Spleen (tissue), 11 donors: ENCODE measurements around the gene CD79B. TPM values are rescaled to one million over a fixed set of nuclear protein-coding genes. Genes with fewer than 3 reads are reported as not detected.
A peak's percentile ranks its signal among the peaks of the same experiment; 100 is the strongest.

ENCODE experiments used
- DNase-seq: peaks from one replicate; pipeline ENCODE4 v3.0.0-alpha.2; 2020
- H3K27ac ChIP-seq, 8 donors: fragments of 200-600 bp; sonication (generic) in 7 of 8; 1 replicate in 4 of 8; 2 replicates in 4 of 8; pipeline versions ENCODE4 v1.5.0 to v1.8.0; 2016 to 2021; ENCODE audit warnings: inconsistent platforms in 4 of 8, mild to moderate bottlenecking in 4 of 8, moderate library complexity in 1 of 8
- H3K27me3 ChIP-seq, 7 donors: fragments of 200-600 bp; sonication (generic) in 6 of 7; replicated peaks in 1 of 7; 1 replicate in 4 of 7; 2 replicates in 3 of 7; pipeline versions ENCODE4 v1.5.0 to v1.8.0; 2016 to 2021; ENCODE audit warnings: inconsistent platforms in 3 of 7, mild to moderate bottlenecking in 1 of 7
- H3K36me3 ChIP-seq, 6 donors: fragments of 200-600 bp; sonication (generic) in 5 of 6; 1 replicate in 4 of 6; 2 replicates in 2 of 6; pipeline versions ENCODE4 v1.5.0 to v1.8.0; 2016 to 2021; ENCODE audit warnings: inconsistent platforms in 2 of 6
- H3K4me1 ChIP-seq, 6 donors: fragments of 200-600 bp; sonication (generic) in 5 of 6; 1 replicate in 3 of 6; 2 replicates in 3 of 6; pipeline versions ENCODE4 v1.5.0 to v1.8.0; 2016 to 2021; ENCODE audit warnings: inconsistent platforms in 3 of 6
- H3K4me3 ChIP-seq, 8 donors: fragments of 200-600 bp; sonication (generic) in 7 of 8; 1 replicate in 4 of 8; 2 replicates in 4 of 8; pipeline versions ENCODE4 v1.5.0 to v1.8.0; 2016 to 2021; ENCODE audit warnings: inconsistent platforms in 4 of 8, mild to moderate bottlenecking in 4 of 8, moderate library complexity in 2 of 8
- H3K9me3 ChIP-seq, 8 donors: fragments of 200-600 bp; sonication (generic) in 7 of 8; 1 replicate in 4 of 8; 2 replicates in 4 of 8; pipeline versions ENCODE4 v1.5.0 to v1.8.0; 2016 to 2021; ENCODE audit warnings: inconsistent platforms in 4 of 8
- CTCF ChIP-seq, 11 experiments: fragments of 200-600 bp in 7 of 11; fragments of 450-650 bp in 4 of 11; sonication (generic) in 4 of 11; IDR thresholded peaks in 8 of 11; conservative IDR thresholded peaks in 3 of 11; 1 replicate in 7 of 11; 2 replicates in 4 of 11; pipeline versions ENCODE4 v1.4.0 to v1.8.0; 2016 to 2021; ENCODE audit warnings: antibody characterized with exemption in 11 of 11, inconsistent platforms in 4 of 11, mild to moderate bottlenecking in 1 of 11
- POLR2A ChIP-seq, 3 donors: fragments of 450-650 bp; IDR thresholded peaks; one replicate each; pipeline ENCODE4 v1.5.1; 2017; ENCODE audit warnings: antibody characterized with exemption in 3 of 3, mild to moderate bottlenecking in 1 of 3
- POLR2AphosphoS5 ChIP-seq, 3 donors: sonication (generic); formaldehyde crosslinking; IDR thresholded peaks; one replicate each; pipeline ENCODE4 v1.5.1; 2017; ENCODE audit warnings: antibody characterized with exemption in 3 of 3
- WGBS, 5 donors: extraction: QIAGEN DNeasy Blood & Tissue Kit in 3 of 5; methylation state at CpG; one replicate each; pipeline versions ENCODE4 v1.1.5 to v1.1.7; 2013 to 2018; 5-methylcytosine and 5-hydroxymethylcytosine counted together
- intact Hi-C: fragments of 100-400 bp; cut with DNase I; formaldehyde crosslinking; loops from one replicate; pipeline ENCODE4 v1.15.0; 2023; ENCODE audit warnings: low total_unique reads
- polyA plus RNA-seq, 3 donors: library from polyadenylated mRNA; stranded (reverse); fragments of 200-250 nt; gene quantifications; one replicate each; pipeline ENCODE4 v1.2.1, GENCODE V29; 2013
- total RNA-seq, 7 donors: library from RNA; depleted of rRNA in 3 of 7; stranded (reverse); fragments of >200 nt in 3 of 7; fragmentation: NEBNext Ultra II Directional in 4 of 7; extraction: Animal tissue kit (Norgen Biotek cat#: 25700) in 4 of 7; gene quantifications; one replicate each; pipeline versions ENCODE4 v1.1.0 to v1.2.1, GENCODE V29; 2016 to 2021
- donor health status: healthy with polysubstance abuse.
- donor health status: DM: no; HTN: no; CAD: no; lungs with moderate emphysema.
- donor health status: DM: no; HTN: no; CAD: no.
- donor health status: Bipolar disorder and iron deficiency.
- donor health status: healthy.
- donor health status: DM: no; HTN: no; CAD: no.
- donor health status: DM: yes; HTN: yes; CAD: no.

Gene CD79B
- total and polyA plus RNA-seq, 10 donors = 149 to 659 (median 208) TPM

DNA sequence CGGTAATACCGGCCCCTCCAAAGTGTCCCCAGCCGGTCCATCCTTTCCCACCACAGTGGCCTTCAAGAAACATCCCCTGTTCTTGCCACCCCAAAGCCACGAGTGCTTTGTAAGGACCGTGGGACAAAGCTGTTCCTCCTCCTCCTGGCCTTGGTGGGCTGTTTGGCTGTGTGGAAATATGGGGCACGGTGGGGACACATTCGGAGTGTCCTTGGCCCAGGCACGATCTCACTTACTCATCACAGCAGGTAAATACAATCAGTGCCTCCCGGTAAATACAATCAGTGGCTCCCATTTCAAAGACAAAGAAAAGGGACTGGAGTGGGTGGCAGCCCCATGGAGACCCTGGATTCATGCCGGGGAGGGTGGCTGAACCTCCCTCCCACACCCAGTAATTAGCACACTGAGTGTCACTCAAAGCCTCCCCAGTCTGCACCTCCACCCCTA is 30.2 kb upstream of the CD79B start:
- 71 to 85% (median 74%) methylated on average over 10 of the region's 10 CpGs for WGBS, 5 donors
- no peak for DNase-seq
- H3K4me3 ChIP-seq = no peak overlapping the region
- peak overlapping the region in 7 of 8 donors; percentile 70 to 92 (median 79) for H3K27ac ChIP-seq
- H3K27me3 ChIP-seq = no peaks in the 10 kb centered on the region
- H3K9me3 ChIP-seq = no peaks in the 10 kb centered on the region
- H3K4me1 ChIP-seq = peaks cover 8 to 55% (median 27%) of the 10 kb centered on the region in 6 donors
- intact Hi-C loops = no loop called here
- H3K36me3 ChIP-seq = no peaks in the 10 kb centered on the region
- TF ChIP-seq POLR2AphosphoS5 (IDR thresholded peaks at IDR 0.05) (no peak), CTCF (IDR thresholded peaks at IDR 0.05 in 8 of 11, conservative IDR thresholded peaks at IDR 0.05 in 3 of 11) (no peak), POLR2A (IDR thresholded peaks at IDR 0.05) (no peak)

- intact Hi-C loops = no loop called here
- peak overlapping the region in 5 of 8 donors; percentile 77 to 92 (median 83) for H3K27ac ChIP-seq
- DNase-seq = no peak
- peak overlapping the region in 2 of 8 donors; percentile 10 to 42 for H3K4me3 ChIP-seq
- H3K36me3 ChIP-seq = no peaks in the 10 kb centered on the region
- peaks cover 8 to 49% (median 24%) of the 10 kb centered on the region in 6 donors for H3K4me1 ChIP-seq
- no peaks in the 10 kb centered on the region for H3K27me3 ChIP-seq
- 26 to 36% (median 31%) methylated on average over 33 to 37 of the region's 37 CpGs for WGBS, 5 donors
- no peaks in the 10 kb centered on the region for H3K9me3 ChIP-seq
- TF ChIP-seq POLR2AphosphoS5 (IDR thresholded peaks at IDR 0.05) = no peak
- TF ChIP-seq POLR2A (IDR thresholded peaks at IDR 0.05) = no peak
- no peak for TF ChIP-seq CTCF (IDR thresholded peaks at IDR 0.05 in 8 of 11, conservative IDR thresholded peaks at IDR 0.05 in 3 of 11)
Observed at GRCh38 chr17:63961355-63962212, 29.5 kb upstream of the CD79B start.

- no peaks in the 10 kb centered on the region for H3K9me3 ChIP-seq
- intact Hi-C loops = no loop called here
- no peak for DNase-seq
- TF ChIP-seq POLR2AphosphoS5 (IDR thresholded peaks at IDR 0.05) (no peak), CTCF (IDR thresholded peaks at IDR 0.05 in 8 of 11, conservative IDR thresholded peaks at IDR 0.05 in 3 of 11) (no peak), POLR2A (IDR thresholded peaks at IDR 0.05) (no peak)
- WGBS, 5 donors = 70 to 88% (median 85%) methylated on average over 7 of the region's 7 CpGs
- H3K36me3 ChIP-seq = no peaks in the 10 kb centered on the region
- H3K27me3 ChIP-seq = no peaks in the 10 kb centered on the region
- no peak overlapping the region for H3K27ac ChIP-seq
- H3K4me3 ChIP-seq = no peak overlapping the region
- H3K4me1 ChIP-seq = peaks cover 8 to 50% (median 22%) of the 10 kb centered on the region in 6 donors
Observed at GRCh38 chr17:63960430-63960829, 28.3 kb upstream of the CD79B start.

- TF ChIP-seq CTCF (IDR thresholded peaks at IDR 0.05 in 8 of 11, conservative IDR thresholded peaks at IDR 0.05 in 3 of 11) (no peak), POLR2AphosphoS5 (IDR thresholded peaks at IDR 0.05) (no peak), POLR2A (IDR thresholded peaks at IDR 0.05) (no peak)
- WGBS, 5 donors = 83 to 94% (median 88%) methylated on average over 4 to 9 of the region's 9 CpGs
Observed at GRCh38 chr17:63960006-63960405, 27.9 kb upstream of the CD79B start.

More at GRCh38 chr17:63960006-63960405, 27.9 kb upstream of the CD79B start:
- no peaks in the 10 kb centered on the region for H3K9me3 ChIP-seq
- DNase-seq = no peak
- H3K27ac ChIP-seq = no peak overlapping the region
- H3K4me3 ChIP-seq = no peak overlapping the region
- intact Hi-C loops = no loop called here
- no peaks in the 10 kb centered on the region for H3K36me3 ChIP-seq
- peaks cover 8 to 54% (median 23%) of the 10 kb centered on the region in 6 donors for H3K4me1 ChIP-seq
- H3K27me3 ChIP-seq = no peaks in the 10 kb centered on the region
